IMR-90 (cell line): ENCODE measurements around the gene KCNK17.

Experiments
- BHLHE40 ChIP-seq: fragments of 150-350 bp; IDR thresholded peaks from 2 replicates; pipeline ENCODE4 v1.6.1; 2016; ENCODE audit warnings: mild to moderate bottlenecking, low read depth, low read length
- CEBPB ChIP-seq: IDR thresholded peaks from 2 replicates; pipeline ENCODE4 v1.6.1; 2012; ENCODE audit warnings: low read depth, low read length, improper control_type of control experiment
- CHD1 ChIP-seq: IDR thresholded peaks from 2 replicates; pipeline ENCODE4 v1.6.1; 2012; ENCODE audit warnings: low read depth, low read length, improper control_type of control experiment
- CTCF ChIP-seq: conservative IDR thresholded peaks from 2 replicates; pipeline ENCODE4 v1.5.1; 2012; ENCODE audit warnings: mild to moderate bottlenecking, low read depth, low read length, improper control_type of control experiment
- ELK1 ChIP-seq: fragments of 150-350 bp; IDR thresholded peaks from 2 replicates; pipeline ENCODE4 v1.6.1; 2016; ENCODE audit warnings: low read depth, mild to moderate bottlenecking, low read length, moderate library complexity, borderline replicate concordance
- FOS ChIP-seq: fragments of 150-350 bp; IDR thresholded peaks from 2 replicates; pipeline ENCODE4 v1.6.1; 2016; ENCODE audit warnings: low read depth, low read length
- MXI1 ChIP-seq: IDR thresholded peaks from 2 replicates; pipeline ENCODE4 v1.6.1; 2012; ENCODE audit warnings: low read depth, mild to moderate bottlenecking, low read length, moderate library complexity, borderline replicate concordance
- NFE2L2 ChIP-seq: fragments of 150-350 bp; IDR thresholded peaks from 2 replicates; pipeline ENCODE4 v1.6.1; 2016; ENCODE audit warnings: low read depth, mild to moderate bottlenecking, low read length
- POLR2A ChIP-seq: IDR thresholded peaks from 2 replicates; pipeline ENCODE4 v1.6.1; 2012; ENCODE audit warnings: mild to moderate bottlenecking, low read depth, low read length
- RAD21 ChIP-seq: IDR thresholded peaks from 2 replicates; pipeline ENCODE4 v1.6.1; 2012; ENCODE audit warnings: low read length, improper control_type of control experiment
- RCOR1 ChIP-seq: IDR thresholded peaks from 2 replicates; pipeline ENCODE4 v1.6.1; 2012; ENCODE audit warnings: mild to moderate bottlenecking, low read length, improper control_type of control experiment; ENCODE audit not compliant: insufficient replicate concordance
- RFX5 ChIP-seq: IDR thresholded peaks from 2 replicates; pipeline ENCODE4 v1.8.0; 2012; ENCODE audit warnings: low read depth, mild to moderate bottlenecking, low read length, moderate library complexity
- SMC3 ChIP-seq: fragments of 150-350 bp; IDR thresholded peaks from 2 replicates; pipeline ENCODE4 v1.6.1; 2016; ENCODE audit warnings: low read depth, mild to moderate bottlenecking, antibody characterized with exemption, low read length, moderate library complexity
- USF2 ChIP-seq: fragments of 150-350 bp; IDR thresholded peaks from 2 replicates; pipeline ENCODE4 v1.6.1; 2017; ENCODE audit warnings: mild to moderate bottlenecking, antibody characterized with exemption, low read length, low read depth

GRCh38 chr6:39307462-39307861, 6.8 kb downstream of the KCNK17 start:
- TF ChIP-seq USF2 (no peak), CTCF (no peak), FOS (no peak), POLR2A (no peak), CEBPB (no peak), RAD21 (no peak), CHD1 (no peak), ELK1 (no peak), BHLHE40 (no peak), SMC3 (no peak), NFE2L2 (no peak), MXI1 (no peak), RCOR1 (no peak), RFX5 (no peak)
